ENCODE data around the gene TMC1.

The TMC1 gene

GRCh38 chr9:72618811-72619210, 97.4 kb downstream of the TMC1 start:
- DNase-seq: no peak

- no peak for DNase-seq
Measured at GRCh38 chr9:72622186-72622585, 100.8 kb downstream of the TMC1 start.

GRCh38 chr9:72623156-72623555, 101.7 kb downstream of the TMC1 start:
- DNase-seq: no peak

- no peak for DNase-seq
Measured at GRCh38 chr9:72627147-72627546, 105.7 kb downstream of the TMC1 start.

GRCh38 chr9:72627956-72628540, 106.6 kb downstream of the TMC1 start:
- no peak for DNase-seq

- no peak for DNase-seq
Measured at GRCh38 chr9:72633966-72634365, 112.6 kb downstream of the TMC1 start.

- no peak for DNase-seq
Measured at GRCh38 chr9:72635197-72635596, 113.8 kb downstream of the TMC1 start.

GRCh38 chr9:72636621-72637020, 115.2 kb downstream of the TMC1 start:
- DNase-seq: no peak

GRCh38 chr9:72643651-72644050, 122.2 kb downstream of the TMC1 start:
- no peak for DNase-seq

GRCh38 chr9:72646061-72646460, 124.7 kb downstream of the TMC1 start:
- DNase-seq: no peak

- DNase-seq: no peak
Measured at GRCh38 chr9:72648324-72649126, 127.1 kb downstream of the TMC1 start.

- no peak for DNase-seq
Measured at GRCh38 chr9:72649127-72649442, 127.7 kb downstream of the TMC1 start.

- no peak for DNase-seq
Measured at GRCh38 chr9:72650206-72650605, 128.8 kb downstream of the TMC1 start.

- DNase-seq: no peak
Measured at GRCh38 chr9:72656021-72656420, 134.6 kb downstream of the TMC1 start.

- no peak for DNase-seq
Measured at GRCh38 chr9:72657023-72657422, 135.6 kb downstream of the TMC1 start.

GRCh38 chr9:72658703-72659102, 137.3 kb downstream of the TMC1 start:
- DNase-seq: no peak

GRCh38 chr9:72661401-72662135, 140.2 kb downstream of the TMC1 start:
- DNase-seq: no peak

GRCh38 chr9:72665421-72665820, 144.0 kb downstream of the TMC1 start:
- DNase-seq: no peak

- no peak for DNase-seq
Measured at GRCh38 chr9:72667181-72667580, 145.8 kb downstream of the TMC1 start.

GRCh38 chr9:72674961-72675360, 153.6 kb downstream of the TMC1 start:
- DNase-seq: no peak

GRCh38 chr9:72675586-72675985, 154.2 kb downstream of the TMC1 start:
- DNase-seq: no peak

GRCh38 chr9:72680593-72681282, 159.3 kb downstream of the TMC1 start:
- no peak for DNase-seq

GRCh38 chr9:72681283-72681630, 159.8 kb downstream of the TMC1 start:
- no peak for DNase-seq

GRCh38 chr9:72684615-72685014, 163.2 kb downstream of the TMC1 start:
- no peak for DNase-seq

Data from T-helper 9 cell (primary cell).